Breast epithelium (tissue), 4 donors: ENCODE data around the gene NBEAL2. TPM values are rescaled to one million over a fixed set of nuclear protein-coding genes. Genes with fewer than 3 reads are reported as not detected.

ENCODE experiments used
- DNase-seq, 2 donors: peaks; one replicate each; pipeline ENCODE4 v3.0.0-alpha.2; 2019; ENCODE audit warnings: low spot score in 2 of 2
- H3K27ac ChIP-seq, 2 donors: fragments of 200-600 bp; sonication (generic) in 1 of 2; one replicate each; pipeline ENCODE4 v1.5.1; 2016 to 2019; ENCODE audit warnings: mild to moderate bottlenecking in 1 of 2
- H3K27me3 ChIP-seq, 2 donors: fragments of 200-600 bp; sonication (generic) in 1 of 2; one replicate each; pipeline versions ENCODE4 v1.5.1 to v1.6.0; 2017 to 2019; ENCODE audit warnings: control low read depth in 1 of 2, mild to moderate bottlenecking in 1 of 2
- H3K36me3 ChIP-seq: fragments of 200-600 bp; one replicate; pipeline ENCODE4 v1.5.1; 2019
- H3K4me1 ChIP-seq, 2 donors: fragments of 200-600 bp; sonication (generic); one replicate each; pipeline ENCODE4 v1.5.1; 2016 to 2019; ENCODE audit warnings: control low read depth in 1 of 2
- H3K4me3 ChIP-seq, 3 donors: fragments of 200-600 bp; sonication (generic); 1 replicate in 2 of 3; 2 replicates in 1 of 3; pipeline ENCODE4 v1.5.1; 2016 to 2019; ENCODE audit warnings: mild to moderate bottlenecking in 3 of 3, moderate library complexity in 2 of 3
- H3K9me3 ChIP-seq, 2 donors: fragments of 200-600 bp; sonication (generic) in 1 of 2; one replicate each; pipeline ENCODE4 v1.5.1; 2016 to 2019; ENCODE audit warnings: control low read depth in 1 of 2
- CTCF ChIP-seq, 3 donors: fragments of 450-650 bp; IDR thresholded peaks; one replicate each; pipeline ENCODE4 v1.5.1; 2016 to 2017; ENCODE audit warnings: antibody characterized with exemption in 3 of 3, mild to moderate bottlenecking in 3 of 3, moderate library complexity in 3 of 3
- POLR2A ChIP-seq: fragments of 450-650 bp; IDR thresholded peaks from one replicate; pipeline ENCODE4 v1.6.1; 2016; ENCODE audit warnings: antibody characterized with exemption, mild to moderate bottlenecking, moderate library complexity
- POLR2AphosphoS5 ChIP-seq, 3 donors: sonication (generic); formaldehyde crosslinking; IDR thresholded peaks; one replicate each; pipeline ENCODE4 v1.6.1; 2017; ENCODE audit warnings: antibody characterized with exemption in 3 of 3
- intact Hi-C: fragments of 100-400 bp; cut with DNase I; formaldehyde crosslinking; loops from one replicate; pipeline ENCODE4 v1.15.1; 2023; ENCODE audit warnings: low total_unique reads
- total RNA-seq, 3 donors: library from RNA; depleted of rRNA; stranded (reverse); fragments of >200 nt; gene quantifications; one replicate each; pipeline ENCODE4 v1.1.0, GENCODE V29; 2016

The NBEAL2 gene
- total RNA-seq, 3 donors from 2014 or later, result 16.8 to 58.3 (median 54.4) TPM

DNA sequence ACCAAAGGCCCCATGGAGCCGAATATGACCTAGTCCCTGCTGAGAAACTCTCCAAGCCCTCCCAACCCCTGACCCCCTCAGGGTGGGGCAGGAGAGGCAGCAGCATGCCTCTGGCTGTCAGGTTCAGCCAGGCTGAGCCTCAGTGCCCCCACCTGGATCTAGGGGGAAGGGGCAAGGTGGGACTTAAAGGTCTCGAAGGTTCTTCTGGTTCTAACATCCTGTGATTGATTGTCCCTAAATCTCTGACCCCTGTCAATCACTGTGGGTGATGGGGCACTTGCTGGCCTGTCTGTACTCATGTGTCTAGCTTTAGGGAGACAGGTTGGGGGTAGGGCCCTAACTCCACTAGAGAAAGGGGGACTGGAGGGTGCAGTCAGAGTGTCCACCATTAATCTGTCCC is 13.8 kb downstream of the NBEAL2 start:
- no peaks in the 10 kb centered on the region for H3K9me3 ChIP-seq
- intact Hi-C loops, result no loop called here
- no peaks in the 10 kb centered on the region for H3K36me3 ChIP-seq
- no peaks in the 10 kb centered on the region for H3K4me1 ChIP-seq
- TF ChIP-seq POLR2AphosphoS5 (IDR thresholded peaks at IDR 0.05) (no peak), CTCF (IDR thresholded peaks at IDR 0.05) (no peak), POLR2A (no peak)
- no peak for DNase-seq
- no peaks in the 10 kb centered on the region for H3K27me3 ChIP-seq
- H3K4me3 ChIP-seq, result no peak overlapping the region
- H3K27ac ChIP-seq, result no peak overlapping the region

- Histone ChIP-seq H3K27me3 (no peaks in the 10 kb centered on the region), H3K4me3 (no peak overlapping the region), H3K27ac (no peak overlapping the region), H3K4me1 (no peaks in the 10 kb centered on the region), H3K9me3 (no peaks in the 10 kb centered on the region), H3K36me3 (no peaks in the 10 kb centered on the region)
- intact Hi-C loops, result no loop called here
- no peak for DNase-seq
- no peak for TF ChIP-seq POLR2A
- TF ChIP-seq POLR2AphosphoS5 (IDR thresholded peaks at IDR 0.05), result no peak
- TF ChIP-seq CTCF (IDR thresholded peaks at IDR 0.05), result no peak
Measured at GRCh38 chr3:46993986-46994385, 14.5 kb downstream of the NBEAL2 start.

DNA sequence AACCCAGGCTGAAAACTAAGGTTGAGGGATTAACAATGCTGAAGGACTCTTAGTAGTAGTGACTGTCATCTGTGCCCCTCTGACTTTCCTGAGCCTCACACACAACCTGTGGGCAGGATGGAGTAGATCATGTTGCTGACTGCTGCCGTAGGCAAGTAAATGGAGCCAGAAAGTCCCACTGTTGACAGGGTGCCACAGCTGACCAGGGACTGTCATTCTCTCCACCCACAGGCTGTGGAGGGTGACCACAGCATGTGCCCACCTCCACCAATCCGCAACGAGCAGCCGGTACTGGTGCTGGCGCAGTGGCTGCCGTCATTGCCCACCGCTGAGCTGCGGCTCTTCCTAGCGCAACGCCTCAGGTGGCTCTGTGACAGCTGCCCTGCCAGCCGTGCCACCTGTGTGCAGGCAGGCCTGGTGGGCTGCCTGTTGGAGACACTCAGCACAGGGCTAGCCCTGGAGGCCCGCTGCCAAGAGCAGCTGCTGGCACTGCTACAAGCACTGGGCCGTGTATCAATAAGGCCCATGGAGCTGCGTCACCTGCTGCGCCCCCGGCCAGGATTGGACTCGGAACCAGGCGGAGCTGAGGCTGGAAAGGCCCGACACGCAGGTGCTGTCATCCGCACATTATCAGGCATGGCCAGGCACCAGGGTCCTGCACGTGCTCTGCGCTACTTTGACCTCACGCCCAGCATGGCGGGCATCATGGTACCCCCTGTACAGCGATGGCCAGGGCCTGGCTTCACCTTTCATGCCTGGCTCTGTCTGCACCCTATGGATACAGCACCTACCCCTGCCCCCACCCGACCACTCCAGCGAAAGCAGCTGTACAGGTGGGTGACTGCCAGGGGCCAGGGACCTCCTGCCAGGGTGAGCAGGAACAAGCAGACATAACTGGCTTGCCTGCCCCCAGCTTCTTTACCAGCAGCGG is 15.6 kb downstream of the NBEAL2 start:
- no peak for DNase-seq
- Histone ChIP-seq H3K27ac (no peak overlapping the region), H3K27me3 (no peaks in the 10 kb centered on the region), H3K36me3 (peaks cover 2% of the 10 kb centered on the region), H3K9me3 (no peaks in the 10 kb centered on the region), H3K4me3 (no peak overlapping the region), H3K4me1 (no peaks in the 10 kb centered on the region)
- intact Hi-C loops, result no loop called here
- no peak for TF ChIP-seq POLR2AphosphoS5 (IDR thresholded peaks at IDR 0.05)
- TF ChIP-seq POLR2A, result no peak
- TF ChIP-seq CTCF (IDR thresholded peaks at IDR 0.05), result no peak

DNA sequence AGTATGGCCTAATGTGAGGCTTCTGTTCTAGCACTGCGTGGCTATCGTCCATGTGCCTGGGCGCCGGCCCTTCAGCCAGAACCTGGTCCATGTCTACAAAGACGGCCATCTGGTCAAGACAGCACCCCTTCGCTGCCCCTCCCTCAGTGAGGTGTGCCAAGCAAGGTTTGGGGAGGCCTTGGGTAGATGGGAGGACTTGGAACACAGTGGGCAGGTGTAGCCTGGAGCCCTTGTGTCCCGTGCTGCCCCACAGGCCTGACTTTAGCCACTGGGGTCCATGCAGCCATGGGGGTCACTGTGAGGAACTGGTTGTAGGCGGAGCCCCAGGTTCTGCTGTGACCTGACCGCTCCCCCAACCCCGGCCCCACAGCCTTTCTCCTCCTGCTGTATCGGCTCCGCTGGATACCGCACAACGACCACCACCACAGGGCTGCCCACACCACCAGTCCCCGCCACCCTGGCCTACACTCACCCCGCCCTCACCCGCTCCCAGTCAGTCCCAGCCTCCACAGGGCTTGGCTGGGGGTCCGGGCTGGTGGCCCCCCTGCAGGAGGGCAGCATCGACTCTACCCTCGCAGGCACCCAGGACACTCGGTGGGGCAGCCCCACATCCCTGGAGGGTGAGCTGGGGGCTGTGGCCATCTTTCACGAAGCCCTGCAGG is 16.6 kb downstream of the NBEAL2 start:
- peaks cover 5% of the 10 kb centered on the region for H3K36me3 ChIP-seq
- H3K27me3 ChIP-seq, result no peaks in the 10 kb centered on the region
- no peak overlapping the region for H3K27ac ChIP-seq
- no peak for DNase-seq
- no peaks in the 10 kb centered on the region for H3K4me1 ChIP-seq
- TF ChIP-seq POLR2AphosphoS5 (IDR thresholded peaks at IDR 0.05), result no peak
- TF ChIP-seq CTCF (IDR thresholded peaks at IDR 0.05), result no peak
- no peak for TF ChIP-seq POLR2A
- intact Hi-C loops, result no loop called here
- no peaks in the 10 kb centered on the region for H3K9me3 ChIP-seq
- H3K4me3 ChIP-seq, result no peak overlapping the region
